ENCODE measurements around the gene NPDC1. TPM values are rescaled to one million over a fixed set of nuclear protein-coding genes. Genes with fewer than 3 reads are reported as not detected.

NPDC1 gene
- total and polyA plus RNA-seq, 2 of the 8 experiments (the other 6 are each of a cell fraction or from before 2014, with no cell fraction given): 26.2 to 44.1 TPM

GRCh38 chr9:137034039-137034708, 11.8 kb downstream of the NPDC1 start:
- H2AFZ ChIP-seq (ENCODE audit: low read length): no peak overlapping the region
- DNase-seq (ENCODE audit: low read depth in 1 of 2, low spot score in 2 of 2) (no peak), FAIRE-seq (no peak)
- POLR2A ChIA-PET (ENCODE audit: partially characterized antibody): interaction anchor here (0.9 to 1.3 kb wide), 3 partner anchors 21 to 86 kb away, joined by 3 read pairs; no protein-coding TSS in a partner anchor
- H3K9me3 ChIP-seq (ENCODE audit: insufficient read depth in 2 of 2, low read depth in 1 of 2, low read length in 1 of 2): no peaks in the 10 kb centered on the region
- WGBS, 2 experiments (ENCODE audit: extremely low coverage in 1 of 2, insufficient coverage in 1 of 2, insufficient read length in 1 of 2, insufficient replicate concordance in 2 of 2, low coverage in 1 of 2, low lambda C conversion rate in 2 of 2, missing lambda C conversion rate in 1 of 2): 89% methylated on average over 8 of the region's 15 CpGs; no CpG with 5 or more reads in 1 of the 2 experiments
- no peak overlapping the region for H2AK5ac ChIP-seq (ENCODE audit: low read depth, low read length)
- CTCF ChIA-PET (ENCODE audit: partially characterized antibody): interaction anchor here (0.6 to 4.2 kb wide), 41 partner anchors 8 to 259 kb away, joined by 3 to 65 read pairs (median 8); partner anchors contain the start of genes AJM1, CLIC3, LCN12 and MAMDC4
- H4K5ac ChIP-seq (ENCODE audit: insufficient read length, low read depth, low read length): no peak overlapping the region
- H3K79me1 ChIP-seq (ENCODE audit: low read depth, low read length): no peaks in the 10 kb centered on the region
- H4K8ac ChIP-seq (ENCODE audit: extremely low read depth, insufficient read depth, low read length): peak overlapping the region; percentile 68; the same call in 1 of the 2 replicates
- H2BK20ac ChIP-seq (ENCODE audit: low read length): no peak overlapping the region
- H3K23me2 ChIP-seq (ENCODE audit: low read depth, low read length): no peaks in the 10 kb centered on the region
- no peak overlapping the region for H3K14ac ChIP-seq (ENCODE audit: insufficient read length)
- H2BK12ac ChIP-seq (ENCODE audit: low read depth, low read length): no peak overlapping the region
- no peak overlapping the region for H3K4ac ChIP-seq (replicated peaks; ENCODE audit: insufficient read length, low read depth, low read length)
- H4K91ac ChIP-seq (replicated peaks; ENCODE audit: insufficient read length, low read length): no peak overlapping the region
- no peak overlapping the region for H2BK15ac ChIP-seq (ENCODE audit: low read length)
- H4K20me1 ChIP-seq (replicated peaks in 1 of 2; ENCODE audit: control insufficient read depth in 1 of 2, insufficient read depth in 2 of 2, low read length in 2 of 2): peaks cover 2 to 5% of the 10 kb centered on the region in 2 experiments
- peaks cover 0 to 2% (median under 1%) of the 10 kb centered on the region in 4 experiments; a peak in 3 of 7 replicates for H3K4me1 ChIP-seq (replicated peaks in 1 of 4; ENCODE audit: control insufficient read depth in 3 of 4, insufficient read depth in 4 of 4, low read length in 3 of 4)
- H3K18ac ChIP-seq (ENCODE audit: extremely low read depth, low read length): no peak overlapping the region
- no peak overlapping the region for H2BK5ac ChIP-seq (ENCODE audit: low read depth, low read length)
- no peak overlapping the region for H2BK120ac ChIP-seq (replicated peaks; ENCODE audit: low read depth, low read length)
- H3K56ac ChIP-seq (replicated peaks; ENCODE audit: insufficient read length, low read depth, low read length): no peak overlapping the region
- no peak overlapping the region for H3K9ac ChIP-seq (replicated peaks in 1 of 4; ENCODE audit: extremely low read depth in 1 of 4, low read depth in 3 of 4, low read length in 3 of 4)
- no peak overlapping the region for H3K4me2 ChIP-seq (ENCODE audit: insufficient read depth in 1 of 2, low read depth in 2 of 2, low read length in 2 of 2)
- H3K23ac ChIP-seq (ENCODE audit: insufficient read length): no peak overlapping the region
- no peak overlapping the region for H3K27ac ChIP-seq (ENCODE audit: low read depth, low read length)
- H3K79me2 ChIP-seq (ENCODE audit: control insufficient read depth in 1 of 2, insufficient read depth in 2 of 2, low read length in 2 of 2): no peaks in the 10 kb centered on the region
- H3K36me3 ChIP-seq (ENCODE audit: control insufficient read depth in 2 of 4, insufficient read depth in 4 of 4, low read length in 3 of 4): no peaks in the 10 kb centered on the region
- H3K4me3 ChIP-seq (ENCODE audit: extremely low read depth in 1 of 4, insufficient read depth in 2 of 4, low read depth in 3 of 4, low read length in 4 of 4): no peak overlapping the region
- H3K27me3 ChIP-seq (replicated peaks in 1 of 4; ENCODE audit: control insufficient read depth in 3 of 4, extremely low read depth in 1 of 4, insufficient read depth in 3 of 4, low read length in 3 of 4): peaks cover 0 to 2% (median under 1%) of the 10 kb centered on the region in 4 experiments; a peak in 4 of 7 replicates
- no peak for TF ChIP-seq CBX8 (IDR thresholded peaks at IDR 0.05; ENCODE audit: borderline replicate concordance, low read depth, low read length)
